AG08395 (cell line): Measurements from ENCODE around the gene SLC25A24.
A peak's percentile ranks its signal among the peaks of the same experiment; 100 is the strongest.
"Not testable (repeated sequence)": the region's sequence is repeated elsewhere in the genome, so short reads cannot be mapped to it uniquely, and the experiment has no call there.

Source experiments
- DNase-seq: peaks from one replicate; pipeline ENCODE4 v3.0.0; 2012; ENCODE audit warnings: mixed read lengths, low spot score

The SLC25A24 gene

GRCh38 chr1:108139555-108139954 is 60.6 kb downstream of the SLC25A24 start:
- not testable (repeated sequence) for DNase-seq

GRCh38 chr1:108133148-108133547 is 67.0 kb downstream of the SLC25A24 start:
- DNase-seq = not testable (repeated sequence)

GRCh38 chr1:108132367-108132766 is 67.8 kb downstream of the SLC25A24 start:
- DNase-seq = not testable (repeated sequence)

- not testable (repeated sequence) for DNase-seq
Observed at GRCh38 chr1:108131281-108131680, 68.9 kb downstream of the SLC25A24 start.

- no peak for DNase-seq
Observed at GRCh38 chr1:108130794-108131193, 69.3 kb downstream of the SLC25A24 start.

GRCh38 chr1:108129999-108130398 is 70.1 kb downstream of the SLC25A24 start:
- no peak for DNase-seq

GRCh38 chr1:108125312-108126138 is 74.6 kb downstream of the SLC25A24 start:
- DNase-seq = peak; percentile 83

GRCh38 chr1:108124622-108125311 is 75.4 kb downstream of the SLC25A24 start:
- DNase-seq = no peak

GRCh38 chr1:108124023-108124422 is 76.1 kb downstream of the SLC25A24 start:
- no peak for DNase-seq

- no peak for DNase-seq
Observed at GRCh38 chr1:108121358-108122143, 78.6 kb downstream of the SLC25A24 start.

- DNase-seq = no peak
Observed at GRCh38 chr1:108120163-108120562, 80.0 kb downstream of the SLC25A24 start.

- no peak for DNase-seq
Observed at GRCh38 chr1:108119500-108119899, 80.6 kb downstream of the SLC25A24 start.

- DNase-seq = peak; percentile 78
Observed at GRCh38 chr1:108117945-108118902, 81.9 kb downstream of the SLC25A24 start.

GRCh38 chr1:108117237-108117636 is 82.9 kb downstream of the SLC25A24 start:
- no peak for DNase-seq

GRCh38 chr1:108114033-108114599 is 86.0 kb downstream of the SLC25A24 start:
- no peak for DNase-seq

- DNase-seq = no peak
Observed at GRCh38 chr1:108113496-108113895, 86.6 kb downstream of the SLC25A24 start.

- no peak for DNase-seq
Observed at GRCh38 chr1:108109295-108109973, 90.7 kb downstream of the SLC25A24 start.

- DNase-seq = no peak
Observed at GRCh38 chr1:108108119-108108518, 92.0 kb downstream of the SLC25A24 start.

- DNase-seq = peak; percentile 74
Observed at GRCh38 chr1:108107658-108108057, 92.5 kb downstream of the SLC25A24 start.

- no peak for DNase-seq
Observed at GRCh38 chr1:108106775-108107174, 93.4 kb downstream of the SLC25A24 start.
